Heart right ventricle (tissue), 16 donors: Measurements from ENCODE around the gene UBAC2. TPM values are rescaled to one million over a fixed set of nuclear protein-coding genes. Genes with fewer than 3 reads are reported as not detected.
A peak's percentile ranks its signal among the peaks of the same experiment; 100 is the strongest.

ENCODE experiments used
- ATAC-seq, 8 donors: fragments of 200-7000 bp; cut with Tn5 transposase; one replicate each; pipeline ENCODE4 v1.9.1; 2020; ENCODE audit warnings: mild to moderate bottlenecking in 8 of 8, moderate library complexity in 8 of 8, moderate number of reproducible peaks in 1 of 8
- DNase-seq, 2 donors: peaks; one replicate each; pipeline ENCODE4 v3.0.0-alpha.2; 2020
- H3K27ac ChIP-seq, 10 donors: fragments of 200-600 bp; sonication (generic) in 2 of 10; one replicate each; pipeline versions ENCODE4 v1.5.0 to v1.8.0; 2020 to 2022; ENCODE audit warnings: mild to moderate bottlenecking in 3 of 10
- H3K27me3 ChIP-seq, 7 donors: fragments of 200-600 bp; one replicate each; pipeline ENCODE4 v1.8.0; 2021 to 2022; ENCODE audit warnings: mild to moderate bottlenecking in 2 of 7
- H3K36me3 ChIP-seq, 9 donors: fragments of 200-600 bp; sonication (generic) in 1 of 9; one replicate each; pipeline versions ENCODE4 v1.5.0 to v1.8.0; 2020 to 2022; ENCODE audit warnings: mild to moderate bottlenecking in 2 of 9
- H3K4me1 ChIP-seq, 9 donors: fragments of 200-600 bp; sonication (generic) in 1 of 9; one replicate each; pipeline versions ENCODE4 v1.5.0 to v1.8.0; 2020 to 2022; ENCODE audit warnings: mild to moderate bottlenecking in 4 of 9
- H3K4me3 ChIP-seq, 10 donors: fragments of 200-600 bp; sonication (generic) in 2 of 10; one replicate each; pipeline versions ENCODE4 v1.5.0 to v1.8.0; 2020 to 2022; ENCODE audit warnings: mild to moderate bottlenecking in 7 of 10, moderate library complexity in 2 of 10
- H3K9me3 ChIP-seq, 11 donors: fragments of 200-600 bp in 10 of 11; sonication (generic) in 2 of 11; one replicate each; pipeline versions ENCODE4 v1.5.0 to v1.8.0; 2013 to 2022; ENCODE audit warnings: mild to moderate bottlenecking in 2 of 11, control low read depth in 1 of 11, moderate library complexity in 1 of 11
- WGBS, 2 donors: extraction: QIAGEN DNeasy Blood & Tissue Kit; methylation state at CpG; one replicate each; pipeline ENCODE4 v1.1.7; 2013; ENCODE audit warnings: inconsistent platforms in 1 of 2; 5-methylcytosine and 5-hydroxymethylcytosine counted together
- intact Hi-C, 10 donors: fragments of 100-400 bp; cut with DNase I; formaldehyde crosslinking; loops; one replicate each; pipeline versions ENCODE4 v1.11.1 to v1.14.2; 2022
- polyA plus RNA-seq, 2 donors: library from polyadenylated mRNA; stranded (reverse); fragments of 200-250 nt; gene quantifications; one replicate each; pipeline ENCODE4 v1.2.3, GENCODE V29; 2013
- total RNA-seq, 10 donors: library from RNA; stranded (reverse); fragmentation: NEBNext Ultra II Directional in 3 of 10; extraction: Animal tissue kit (Norgen Biotek cat#: 25700) in 3 of 10; gene quantifications; one replicate each; pipeline versions ENCODE4 v1.2.1 to v1.2.4, GENCODE V29; 2021 to 2023
- TF ChIP-seq, protein P1 (sequence below), 9 donors: fragments of 200-600 bp; sonication (generic) in 2 of 9; IDR thresholded peaks; one replicate each; pipeline versions ENCODE4 v1.5.0 to v1.8.0; 2021 to 2022; ENCODE audit warnings: antibody characterized with exemption in 9 of 9, mild to moderate bottlenecking in 5 of 9, moderate library complexity in 1 of 9
- donor health status: Arrhythmogenic right ventricular cardiomyopathy.
- donor health status: ischemic (EF 13 %, LVEDD 7.1; RV severe dilation, severe dysfunction).
- donor health status: healthy with polysubstance abuse.
- donor health status: DM: no; HTN: yes; CAD: no.
- donor health status: DM: no; HTN: no; CAD: no.
- donor health status: ischemic (EF 25% LVEDD 6.9; RV normal size, moderate dysfunction).
- donor health status: ischemic (EF 25% LVEDD 5.7; RV mildly dilated, moderate dysfunction).
- donor health status: healthy.
- donor health status: DM: yes; HTN: yes; CAD: no.
- donor health status: Ischemic cardiomyopathy.
- donor health status: ischemic (EF 35%, LVEDD 5.7; RV mildly dilated, moderate dysfunction).
- donor health status: nonischemic (EF 11% LVEDD 7.7; RV severe dilation, severe dysfunction).
- donor health status: DM: yes; HTN: yes; CAD: no.
- donor health status: PGD.
- donor health status: ischemic (EF 29% LVEDD 5.4; RV normal size, mild dysfunction).
- donor health status: nonischemic (EF 23%, LVEDD 6.1; RV moderate dilation, normal function).

UBAC2 gene
- total and polyA plus RNA-seq, 12 donors = 31.8 to 60.4 (median 47.0) TPM

DNA sequence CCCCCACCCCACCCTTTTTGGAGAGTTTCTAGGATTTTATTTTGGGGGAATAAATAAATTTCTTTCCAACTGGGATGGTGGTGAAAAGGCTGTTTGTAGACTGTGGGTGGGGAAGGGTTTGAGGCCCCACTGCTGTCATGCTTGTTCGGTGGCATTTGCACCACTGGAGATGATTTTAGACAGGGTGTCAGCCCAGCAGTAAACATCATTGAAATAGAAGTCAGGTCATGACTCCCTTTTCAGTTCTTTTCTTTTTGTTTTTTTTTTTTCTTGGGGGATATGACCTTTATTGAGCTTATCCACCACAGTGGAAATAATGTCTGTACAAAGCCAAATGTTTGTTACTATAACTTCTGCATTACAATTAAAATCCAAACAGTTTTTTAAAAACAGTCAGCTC is 14.1 kb downstream of the UBAC2 start:
- TF ChIP-seq, protein P1, sequence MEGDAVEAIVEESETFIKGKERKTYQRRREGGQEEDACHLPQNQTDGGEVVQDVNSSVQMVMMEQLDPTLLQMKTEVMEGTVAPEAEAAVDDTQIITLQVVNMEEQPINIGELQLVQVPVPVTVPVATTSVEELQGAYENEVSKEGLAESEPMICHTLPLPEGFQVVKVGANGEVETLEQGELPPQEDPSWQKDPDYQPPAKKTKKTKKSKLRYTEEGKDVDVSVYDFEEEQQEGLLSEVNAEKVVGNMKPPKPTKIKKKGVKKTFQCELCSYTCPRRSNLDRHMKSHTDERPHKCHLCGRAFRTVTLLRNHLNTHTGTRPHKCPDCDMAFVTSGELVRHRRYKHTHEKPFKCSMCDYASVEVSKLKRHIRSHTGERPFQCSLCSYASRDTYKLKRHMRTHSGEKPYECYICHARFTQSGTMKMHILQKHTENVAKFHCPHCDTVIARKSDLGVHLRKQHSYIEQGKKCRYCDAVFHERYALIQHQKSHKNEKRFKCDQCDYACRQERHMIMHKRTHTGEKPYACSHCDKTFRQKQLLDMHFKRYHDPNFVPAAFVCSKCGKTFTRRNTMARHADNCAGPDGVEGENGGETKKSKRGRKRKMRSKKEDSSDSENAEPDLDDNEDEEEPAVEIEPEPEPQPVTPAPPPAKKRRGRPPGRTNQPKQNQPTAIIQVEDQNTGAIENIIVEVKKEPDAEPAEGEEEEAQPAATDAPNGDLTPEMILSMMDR (IDR thresholded peaks at IDR 0.05) = no peak
- WGBS, 2 donors = 45 to 62% methylated on average over 1 of the region's 1 CpG
- no peak for ATAC-seq
- H3K4me1 ChIP-seq = peaks cover 2 to 50% (median 44%) of the 10 kb centered on the region in 9 donors
- DNase-seq = no peak
- peaks cover 0 to 8% (median 0%) of the 10 kb centered on the region in 9 donors for H3K36me3 ChIP-seq
- no peaks in the 10 kb centered on the region for H3K9me3 ChIP-seq
- peak overlapping the region in 5 of 10 donors; percentile 37 to 80 (median 44) for H3K27ac ChIP-seq
- no peak overlapping the region for H3K4me3 ChIP-seq
- intact Hi-C loops = loop anchor here in 2 of 10 donors (2.0 to 5.0 kb wide), 2 partner anchors 14 to 48 kb away; partner anchors contain the start of gene UBAC2 (in 1 of the 2)
- no peaks in the 10 kb centered on the region for H3K27me3 ChIP-seq

DNA sequence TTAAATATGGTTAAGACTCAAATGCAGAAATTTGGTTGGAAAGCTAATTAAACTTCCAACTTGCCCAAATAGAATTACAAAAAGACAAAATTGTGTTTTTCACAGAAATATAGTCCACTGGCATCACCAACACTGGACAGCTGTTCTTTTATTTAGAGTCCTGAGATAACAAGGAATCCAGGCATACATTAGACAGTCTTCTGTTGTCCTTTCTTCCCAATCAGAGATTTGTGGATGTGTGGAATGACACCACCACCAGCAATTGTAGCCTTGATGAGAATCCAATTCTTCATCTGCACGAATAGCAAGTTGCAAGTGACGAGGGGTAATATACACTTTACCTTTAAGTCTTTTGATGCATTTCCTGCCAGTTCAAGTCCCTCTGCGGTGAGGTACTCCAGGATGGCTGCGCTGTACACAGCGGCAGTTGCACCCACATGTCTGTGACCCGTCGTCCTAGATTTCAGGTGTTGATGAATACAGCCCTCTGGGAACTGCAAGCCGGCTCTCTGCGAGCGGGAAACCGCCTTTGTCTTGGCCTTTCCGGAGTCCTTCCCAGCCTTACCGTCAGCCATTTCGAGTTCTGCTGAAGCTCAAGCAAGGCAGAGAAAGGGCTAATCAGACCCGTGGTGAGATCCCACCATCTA is 14.7 kb downstream of the UBAC2 start:
- TF ChIP-seq, protein P1 (IDR thresholded peaks at IDR 0.05) = no peak
- Histone ChIP-seq H3K4me3 (peak overlapping the region in 2 of 10 donors; percentile 6 to 14), H3K9me3 (no peaks in the 10 kb centered on the region), H3K36me3 (peaks cover 0 to 8% (median 0%) of the 10 kb centered on the region in 9 donors), H3K27me3 (no peaks in the 10 kb centered on the region), H3K4me1 (peaks cover 2 to 56% (median 50%) of the 10 kb centered on the region in 9 donors), H3K27ac (peak overlapping the region in 8 of 10 donors; percentile 18 to 80 (median 39))
- 77 to 80% methylated on average over 15 of the region's 15 CpGs for WGBS, 2 donors
- DNase-seq = no peak
- peak in 5 of 8 donors; percentile 22 to 31 (median 29) for ATAC-seq
- intact Hi-C loops = loop anchor here in 2 of 10 donors (2.0 to 5.0 kb wide), 2 partner anchors 15 to 47 kb away; partner anchors contain the start of gene UBAC2 (in 1 of the 2)

DNA sequence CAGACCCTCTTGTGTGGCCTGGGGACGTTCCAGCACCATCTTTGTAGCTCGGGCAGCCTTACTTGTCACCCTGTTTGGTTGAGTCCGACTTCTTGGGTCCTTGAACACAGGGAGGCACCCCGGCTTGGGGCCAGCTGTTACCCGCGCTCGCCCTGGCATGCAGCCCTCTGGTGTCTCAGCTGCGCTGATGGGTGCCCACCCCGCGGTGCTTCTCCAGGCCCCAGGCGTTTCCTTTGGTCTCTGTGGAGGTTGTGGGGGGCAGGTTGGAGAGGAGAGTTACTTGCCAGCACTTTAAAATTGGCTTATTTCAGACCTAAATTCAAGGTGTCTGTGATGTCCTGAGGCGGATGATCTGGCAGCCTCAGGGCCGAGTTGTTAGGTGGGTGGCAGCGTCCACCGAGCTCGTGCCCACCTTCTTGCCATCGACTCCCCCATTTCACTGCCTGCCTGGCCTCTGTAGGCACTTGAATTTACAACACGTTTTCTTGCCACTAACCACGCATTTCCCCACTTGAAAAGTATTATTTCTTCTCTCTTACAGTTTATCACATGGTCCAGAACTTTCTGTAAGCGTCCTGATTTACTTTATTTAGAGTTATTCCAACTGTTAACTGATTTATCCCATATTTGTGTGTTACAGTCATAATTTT is 16.9 kb downstream of the UBAC2 start:
- H3K4me3 ChIP-seq = no peak overlapping the region
- WGBS, 2 donors = 83 to 84% methylated on average over 20 of the region's 20 CpGs
- peak in 3 of 8 donors; percentile 29 to 56 (median 37) for ATAC-seq
- H3K9me3 ChIP-seq = peaks cover 0 to 3% (median 0%) of the 10 kb centered on the region in 11 donors
- H3K4me1 ChIP-seq = peaks cover 2 to 73% (median 63%) of the 10 kb centered on the region in 9 donors
- no peaks in the 10 kb centered on the region for H3K27me3 ChIP-seq
- DNase-seq = no peak
- H3K27ac ChIP-seq = peak overlapping the region in 9 of 10 donors; percentile 11 to 83 (median 74)
- intact Hi-C loops = loop anchor here in 2 of 10 donors (5.0 kb wide), 1 partner anchor 45 kb away; no protein-coding TSS in a partner anchor
- TF ChIP-seq, protein P1 (IDR thresholded peaks at IDR 0.05) = no peak
- H3K36me3 ChIP-seq = peaks cover 0 to 8% (median 0%) of the 10 kb centered on the region in 9 donors

DNA sequence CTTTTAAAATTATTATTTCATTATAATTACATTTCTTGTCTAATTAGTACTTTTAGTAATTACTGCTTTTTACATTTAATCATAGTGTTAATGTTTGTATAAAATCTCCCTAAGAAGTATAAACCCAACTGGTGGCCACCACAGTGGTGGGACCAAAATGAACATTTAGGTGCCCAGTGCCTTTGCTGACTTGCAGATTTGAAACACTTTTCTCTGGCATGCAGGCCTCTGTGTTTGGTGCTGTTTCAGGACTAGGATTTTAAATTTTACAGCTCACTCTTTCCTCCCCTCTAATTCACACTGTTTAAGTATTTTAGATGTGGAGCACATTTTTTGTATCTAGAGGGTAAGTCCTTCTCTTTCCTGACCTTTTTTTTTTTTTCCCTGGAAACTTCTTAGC is 17.5 kb downstream of the UBAC2 start:
- DNase-seq (no peak), ATAC-seq (peak in 3 of 8 donors; percentile 15 to 37 (median 35))
- TF ChIP-seq, protein P1 (IDR thresholded peaks at IDR 0.05) = no peak
- intact Hi-C loops = loop anchor here in 2 of 10 donors (5.0 kb wide), 1 partner anchor 44 kb away; no protein-coding TSS in a partner anchor
- H3K36me3 ChIP-seq = peaks cover 0 to 7% (median 0%) of the 10 kb centered on the region in 9 donors
- H3K9me3 ChIP-seq = peaks cover 0 to 8% (median 0%) of the 10 kb centered on the region in 11 donors
- H3K27me3 ChIP-seq = no peaks in the 10 kb centered on the region
- H3K4me1 ChIP-seq = peaks cover 2 to 76% (median 63%) of the 10 kb centered on the region in 9 donors
- H3K4me3 ChIP-seq = no peak overlapping the region
- H3K27ac ChIP-seq = peak overlapping the region in 9 of 10 donors; percentile 11 to 83 (median 74)
